Tibial nerve (tissue), 4 donors: ENCODE results near the gene EXOC6B.

Experiments
- EP300 ChIP-seq, 2 donors: sonication (generic); formaldehyde crosslinking; IDR thresholded peaks; one replicate each; pipeline ENCODE4 v1.6.1; 2017; ENCODE audit warnings: antibody characterized with exemption in 2 of 2, mild to moderate bottlenecking in 1 of 2
- POLR2A ChIP-seq, 2 donors: fragments of 450-650 bp; IDR thresholded peaks; one replicate each; pipeline ENCODE4 v1.6.1; 2017; ENCODE audit warnings: antibody characterized with exemption in 2 of 2, mild to moderate bottlenecking in 2 of 2, moderate library complexity in 2 of 2
- TF ChIP-seq, protein P1 (sequence below), 5 experiments: fragments of 200-600 bp in 3 of 5; fragments of 450-650 bp in 2 of 5; sonication (generic) in 3 of 5; IDR thresholded peaks; one replicate each; pipeline ENCODE4 v1.5.1; 2016 to 2019; ENCODE audit warnings: antibody characterized with exemption in 5 of 5, mild to moderate bottlenecking in 3 of 5, moderate library complexity in 2 of 5

GRCh38 chr2:72826156-72826477 is 284 bp upstream of the EXOC6B start:
- TF ChIP-seq, protein P1, sequence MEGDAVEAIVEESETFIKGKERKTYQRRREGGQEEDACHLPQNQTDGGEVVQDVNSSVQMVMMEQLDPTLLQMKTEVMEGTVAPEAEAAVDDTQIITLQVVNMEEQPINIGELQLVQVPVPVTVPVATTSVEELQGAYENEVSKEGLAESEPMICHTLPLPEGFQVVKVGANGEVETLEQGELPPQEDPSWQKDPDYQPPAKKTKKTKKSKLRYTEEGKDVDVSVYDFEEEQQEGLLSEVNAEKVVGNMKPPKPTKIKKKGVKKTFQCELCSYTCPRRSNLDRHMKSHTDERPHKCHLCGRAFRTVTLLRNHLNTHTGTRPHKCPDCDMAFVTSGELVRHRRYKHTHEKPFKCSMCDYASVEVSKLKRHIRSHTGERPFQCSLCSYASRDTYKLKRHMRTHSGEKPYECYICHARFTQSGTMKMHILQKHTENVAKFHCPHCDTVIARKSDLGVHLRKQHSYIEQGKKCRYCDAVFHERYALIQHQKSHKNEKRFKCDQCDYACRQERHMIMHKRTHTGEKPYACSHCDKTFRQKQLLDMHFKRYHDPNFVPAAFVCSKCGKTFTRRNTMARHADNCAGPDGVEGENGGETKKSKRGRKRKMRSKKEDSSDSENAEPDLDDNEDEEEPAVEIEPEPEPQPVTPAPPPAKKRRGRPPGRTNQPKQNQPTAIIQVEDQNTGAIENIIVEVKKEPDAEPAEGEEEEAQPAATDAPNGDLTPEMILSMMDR (IDR thresholded peaks at IDR 0.05), result no peak
- TF ChIP-seq POLR2A (IDR thresholded peaks at IDR 0.05) (no peak), EP300 (IDR thresholded peaks at IDR 0.05) (no peak)
